Suprapubic skin (tissue), 4 donors: ENCODE measurements around the gene MAGOH.

Source experiments
- POLR2A ChIP-seq, 2 donors: fragments of 450-650 bp; IDR thresholded peaks; one replicate each; pipeline ENCODE4 v1.6.1; 2017; ENCODE audit warnings: antibody characterized with exemption in 2 of 2, mild to moderate bottlenecking in 2 of 2, moderate library complexity in 2 of 2
- POLR2AphosphoS5 ChIP-seq, 3 donors: sonication (generic); formaldehyde crosslinking; IDR thresholded peaks; one replicate each; pipeline ENCODE4 v1.6.1; 2017; ENCODE audit warnings: antibody characterized with exemption in 3 of 3
- TF ChIP-seq, protein P1 (sequence below), 2 donors: fragments of 200-600 bp in 1 of 2; fragments of 450-650 bp in 1 of 2; sonication (generic) in 1 of 2; IDR thresholded peaks; one replicate each; pipeline ENCODE4 v1.5.1; 2016 to 2019; ENCODE audit warnings: antibody characterized with exemption in 2 of 2, mild to moderate bottlenecking in 1 of 2, moderate library complexity in 1 of 2

DNA sequence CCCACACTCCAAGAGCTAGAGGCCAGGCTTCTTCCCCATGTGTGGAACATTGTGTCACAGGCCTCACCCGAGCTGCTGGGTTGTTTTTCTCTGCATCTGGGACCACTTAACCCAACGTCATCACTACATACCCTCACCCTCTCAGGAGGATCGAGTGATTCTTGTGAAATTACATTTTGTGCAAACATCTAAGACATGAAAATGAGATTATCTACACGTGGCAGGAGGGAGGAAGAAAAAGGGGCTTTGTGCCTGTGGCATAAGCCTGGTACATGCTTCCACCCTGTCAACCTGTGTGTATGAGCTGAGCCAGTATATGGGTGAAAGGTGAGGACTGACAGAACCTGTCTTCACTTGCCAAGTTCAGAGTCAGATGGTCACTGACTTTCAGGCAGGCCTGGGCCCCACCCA, 40.1 kb downstream of the MAGOH start:
- TF ChIP-seq POLR2AphosphoS5 (IDR thresholded peaks at IDR 0.05): peak in 1 of 3 donors; percentile 34
- TF ChIP-seq, protein P1, sequence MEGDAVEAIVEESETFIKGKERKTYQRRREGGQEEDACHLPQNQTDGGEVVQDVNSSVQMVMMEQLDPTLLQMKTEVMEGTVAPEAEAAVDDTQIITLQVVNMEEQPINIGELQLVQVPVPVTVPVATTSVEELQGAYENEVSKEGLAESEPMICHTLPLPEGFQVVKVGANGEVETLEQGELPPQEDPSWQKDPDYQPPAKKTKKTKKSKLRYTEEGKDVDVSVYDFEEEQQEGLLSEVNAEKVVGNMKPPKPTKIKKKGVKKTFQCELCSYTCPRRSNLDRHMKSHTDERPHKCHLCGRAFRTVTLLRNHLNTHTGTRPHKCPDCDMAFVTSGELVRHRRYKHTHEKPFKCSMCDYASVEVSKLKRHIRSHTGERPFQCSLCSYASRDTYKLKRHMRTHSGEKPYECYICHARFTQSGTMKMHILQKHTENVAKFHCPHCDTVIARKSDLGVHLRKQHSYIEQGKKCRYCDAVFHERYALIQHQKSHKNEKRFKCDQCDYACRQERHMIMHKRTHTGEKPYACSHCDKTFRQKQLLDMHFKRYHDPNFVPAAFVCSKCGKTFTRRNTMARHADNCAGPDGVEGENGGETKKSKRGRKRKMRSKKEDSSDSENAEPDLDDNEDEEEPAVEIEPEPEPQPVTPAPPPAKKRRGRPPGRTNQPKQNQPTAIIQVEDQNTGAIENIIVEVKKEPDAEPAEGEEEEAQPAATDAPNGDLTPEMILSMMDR (IDR thresholded peaks at IDR 0.05): no peak
- peak in 1 of 2 donors; percentile 71 for TF ChIP-seq POLR2A (IDR thresholded peaks at IDR 0.05)
